WTC11 (cell line): ENCODE measurements around the gene ZFP42. TPM values are rescaled to one million over a fixed set of nuclear protein-coding genes. Genes with fewer than 3 reads are reported as not detected.

Experiments used
- ATAC-seq: fragments of 200-7000 bp; cut with Tn5 transposase; 2 replicates; pipeline ENCODE4 v1.10.0; 2021; ENCODE audit warnings: mild to moderate bottlenecking, moderate library complexity
- CTCF ChIA-PET: fragments of 300-600 bp; sonication (Branson Sonifier 250); formaldehyde crosslinking; loops from one replicate; lab custom pipeline; 2021; ENCODE audit warnings: antibody characterized with exemption; lab: Charles Lee
- POLR2A ChIA-PET: fragments of 350-600 bp; sonication (Branson Sonifier 250); formaldehyde crosslinking; loops from one replicate; lab custom pipeline; 2021; ENCODE audit warnings: antibody characterized with exemption; lab: Charles Lee
- DNase-seq: peaks from one replicate; pipeline ENCODE4 v3.0.0; 2021; ENCODE audit warnings: low spot score
- H3K27ac Mint-ChIP-seq: 2 replicates; pipeline ENCODE4 v1.8.0; 2021; ENCODE audit warnings: mixed read lengths
- H3K27me3 Mint-ChIP-seq: 2 replicates; pipeline ENCODE4 v1.8.0; 2021; ENCODE audit warnings: low read depth, mild to moderate bottlenecking, moderate library complexity, mixed read lengths
- H3K36me3 Mint-ChIP-seq: 2 replicates; pipeline ENCODE4 v1.8.0; 2021; ENCODE audit warnings: mixed read lengths
- H3K4me1 Mint-ChIP-seq: 2 replicates; pipeline ENCODE4 v1.8.0; 2022; ENCODE audit warnings: mixed read lengths
- H3K4me3 Mint-ChIP-seq: 2 replicates; pipeline ENCODE4 v1.8.0; 2021; ENCODE audit warnings: mild to moderate bottlenecking, moderate library complexity, mixed read lengths
- H3K9me3 Mint-ChIP-seq: 2 replicates; pipeline ENCODE4 v1.8.0; 2021; ENCODE audit warnings: mixed read lengths
- ARID4B ChIP-seq: sonication (generic); formaldehyde crosslinking; IDR thresholded peaks from 2 replicates; pipeline ENCODE4 v1.8.0; 2023; ENCODE audit warnings: missing genetic modification reagents, mild to moderate bottlenecking, borderline replicate concordance
- CREB1 ChIP-seq: sonication (generic); formaldehyde crosslinking; IDR thresholded peaks from 2 replicates; pipeline ENCODE4 v1.8.0; 2023; ENCODE audit warnings: mild to moderate bottlenecking, missing genetic modification reagents
- CTCF ChIP-seq: fragments of 200-600 bp; IDR thresholded peaks from 2 replicates; pipeline ENCODE4 v1.8.0; 2022; ENCODE audit warnings: antibody characterized with exemption
- FOXP4 ChIP-seq: sonication (generic); formaldehyde crosslinking; IDR thresholded peaks from 2 replicates; pipeline ENCODE4 v1.8.0; 2022; ENCODE audit warnings: mild to moderate bottlenecking, missing genetic modification reagents
- JAZF1 ChIP-seq: fragments of 250-450 bp; sonication (Bioruptor Pico); IDR thresholded peaks from 2 replicates; pipeline ENCODE4 v1.9.0; 2021; ENCODE audit warnings: moderate library complexity, mild to moderate bottlenecking, inconsistent platforms
- JUN ChIP-seq: sonication (generic); formaldehyde crosslinking; IDR thresholded peaks from 2 replicates; pipeline ENCODE4 v1.8.0; 2023; ENCODE audit warnings: mild to moderate bottlenecking, missing genetic modification reagents
- RELA ChIP-seq: sonication (generic); formaldehyde crosslinking; IDR thresholded peaks from 2 replicates; pipeline ENCODE4 v1.8.1; 2022; ENCODE audit warnings: missing genetic modification reagents, mild to moderate bottlenecking, borderline replicate concordance
- SMAD3 ChIP-seq: sonication (generic); formaldehyde crosslinking; IDR thresholded peaks from 2 replicates; pipeline ENCODE4 v1.8.0; 2022; ENCODE audit warnings: missing genetic modification reagents, mild to moderate bottlenecking, borderline replicate concordance
- TCF7 ChIP-seq: sonication (generic); formaldehyde crosslinking; IDR thresholded peaks from 2 replicates; pipeline ENCODE4 v1.8.0; 2022; ENCODE audit warnings: mild to moderate bottlenecking, low read depth, missing genetic modification reagents, moderate library complexity
- ZBTB43 ChIP-seq: sonication (generic); formaldehyde crosslinking; IDR thresholded peaks from 2 replicates; pipeline ENCODE4 v1.8.1; 2023; ENCODE audit warnings: mild to moderate bottlenecking, missing genetic modification reagents
- ZNF396 ChIP-seq: fragments of 250-450 bp; sonication (Bioruptor Pico); IDR thresholded peaks from 2 replicates; pipeline ENCODE4 v1.8.0; 2021; ENCODE audit warnings: mild to moderate bottlenecking, moderate library complexity, borderline replicate concordance
- total RNA-seq: library from RNA; stranded (reverse); gene quantifications from 3 replicates; pipeline ENCODE4 v1.2.3, GENCODE V29; 2021
- TF ChIP-seq, protein P1 (sequence below): sonication (generic); formaldehyde crosslinking; IDR thresholded peaks from 2 replicates; pipeline ENCODE4 v1.8.0; 2023; ENCODE audit warnings: mild to moderate bottlenecking, missing genetic modification reagents
- TF ChIP-seq, protein P2 (sequence below): fragments of 250-450 bp; sonication (Bioruptor Pico); IDR thresholded peaks from 2 replicates; pipeline ENCODE4 v1.9.0; 2021; ENCODE audit warnings: mild to moderate bottlenecking

The ZFP42 gene
- total RNA-seq, 1 experiment from 2014 or later, result 128 TPM

DNA sequence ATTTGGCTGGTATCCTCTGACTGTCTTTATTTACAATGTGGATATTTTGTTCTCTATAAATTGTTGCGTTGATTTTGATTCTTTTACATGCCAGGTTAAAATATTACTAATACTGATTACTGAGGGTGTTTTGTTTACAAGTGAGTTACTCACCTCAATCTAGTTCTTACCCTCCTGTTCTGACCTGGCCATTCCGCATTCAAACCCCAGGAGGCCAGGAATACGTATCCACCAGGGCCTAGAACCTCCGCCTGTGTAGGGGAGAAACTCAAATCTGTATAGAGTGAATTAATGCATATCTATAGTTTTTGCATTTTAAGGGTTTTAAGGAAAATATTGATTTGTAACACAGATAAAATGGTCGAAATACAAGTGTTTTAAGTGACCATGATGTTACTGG, 2.6 kb upstream of the ZFP42 start (continued):
- no peak for TF ChIP-seq FOXP4 (CRISPR knock-in tag)

DNA sequence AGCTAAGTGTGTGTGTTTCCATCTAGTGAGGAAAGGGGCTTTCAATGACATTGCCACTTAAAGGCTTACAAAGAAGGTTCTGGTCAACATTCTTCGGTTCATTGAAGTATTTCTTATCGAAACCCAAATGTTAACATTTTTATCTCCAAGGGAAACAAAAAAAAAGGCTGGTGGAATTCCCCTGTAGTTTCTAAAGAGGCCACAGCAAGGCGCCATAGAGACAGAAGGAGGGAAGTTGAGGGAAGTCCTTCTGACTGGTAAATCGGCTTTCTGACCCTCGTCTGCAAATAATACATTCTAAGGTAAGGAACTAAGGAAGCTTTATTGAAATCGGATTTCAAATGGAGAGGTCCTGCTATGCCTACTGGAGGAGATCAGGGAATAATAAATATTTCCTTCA, 1.7 kb upstream of the ZFP42 start:
- POLR2A ChIA-PET, result no interaction called here
- peak; percentile 5; the same call in 1 of the 2 replicates for ATAC-seq
- TF ChIP-seq CTCF (0 out of 2 replicates have a peak, but pooled peaks have one; percentile 45), SMAD3 (CRISPR knock-in tag) (no peak)
- TF ChIP-seq, all 79 proteins: peak for 1
- H3K9me3 Mint-ChIP-seq, result peaks cover 7% of the 10 kb centered on the region
- H3K36me3 Mint-ChIP-seq, result peaks cover 32% of the 10 kb centered on the region
- no peaks in the 10 kb centered on the region for H3K27me3 Mint-ChIP-seq
- peak; percentile 78 for DNase-seq
- CTCF ChIA-PET, result interaction anchor here (0.6 to 1.9 kb wide), 8 partner anchors 18 to 464 kb away, joined by 3 to 6 read pairs (median 3); partner anchors contain the start of gene TRIML2
- H3K27ac Mint-ChIP-seq, result peak overlapping the region; percentile 96
- H3K4me3 Mint-ChIP-seq, result no peak overlapping the region; the same call in 1 of the 2 replicates
- peaks cover 26% of the 10 kb centered on the region for H3K4me1 Mint-ChIP-seq

DNA sequence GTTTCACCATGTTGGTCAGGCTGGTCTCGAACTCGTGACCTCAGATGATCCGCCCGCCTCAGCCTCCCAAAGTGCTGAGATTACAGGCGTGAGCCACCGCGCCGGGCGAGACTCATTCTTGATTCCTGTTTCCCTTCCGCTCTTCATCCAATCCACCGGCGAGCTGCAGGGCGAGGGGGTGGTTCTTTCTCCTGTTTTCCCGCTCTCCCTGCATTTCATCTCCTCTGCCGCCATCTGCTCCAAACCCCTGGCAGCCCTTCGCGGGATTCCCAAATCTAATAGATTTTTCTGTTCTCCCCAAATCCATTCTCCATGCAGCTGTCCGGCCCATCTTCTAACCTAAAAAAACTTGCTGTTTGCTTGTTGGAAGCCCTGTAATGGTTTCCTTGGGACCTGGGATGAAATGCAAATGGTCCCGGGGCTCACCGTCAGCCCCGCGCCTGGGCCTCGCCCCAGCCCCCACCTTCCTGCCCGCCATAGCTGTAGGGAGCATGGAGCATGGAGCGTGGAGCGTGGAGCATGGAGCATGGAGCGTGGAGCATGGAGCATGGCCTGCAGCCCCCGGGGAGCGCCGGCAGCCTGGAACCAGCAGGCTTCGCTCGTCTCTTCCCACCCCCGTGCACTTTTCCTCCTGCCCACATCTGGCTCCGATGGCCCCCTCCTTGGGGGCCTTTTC, 1.1 kb downstream of the ZFP42 start:
- H3K36me3 Mint-ChIP-seq, result peaks cover 55% of the 10 kb centered on the region
- peak overlapping the region; percentile 91 for H3K4me3 Mint-ChIP-seq
- POLR2A ChIA-PET, result interaction anchor here (0.9 to 2.9 kb wide), 4 partner anchors 10 to 111 kb away, joined by 3 to 14 read pairs (median 9); no protein-coding TSS in a partner anchor
- ATAC-seq (peak; percentile 16), DNase-seq (peak; percentile 66)
- H3K4me1 Mint-ChIP-seq, result peaks cover 49% of the 10 kb centered on the region
- no peaks in the 10 kb centered on the region; the same call in 1 of the 2 replicates for H3K27me3 Mint-ChIP-seq
- H3K27ac Mint-ChIP-seq, result peak overlapping the region; percentile 98
- H3K9me3 Mint-ChIP-seq, result no peaks in the 10 kb centered on the region
- CTCF ChIA-PET, result no interaction called here
- TF ChIP-seq RELA, result no peak
- no peak for TF ChIP-seq CREB1 (CRISPR knock-in tag)
- no peak for TF ChIP-seq TCF7 (CRISPR knock-in tag)
- TF ChIP-seq JUN (CRISPR knock-in tag), result no peak
- TF ChIP-seq ZNF396, result no peak
- TF ChIP-seq ZBTB43 (CRISPR knock-in tag), result no peak
- no peak for TF ChIP-seq JAZF1
- 0 out of 2 replicates have a peak, but pooled peaks have one; percentile 32 for TF ChIP-seq ARID4B (CRISPR knock-in tag)
- TF ChIP-seq, protein P1, sequence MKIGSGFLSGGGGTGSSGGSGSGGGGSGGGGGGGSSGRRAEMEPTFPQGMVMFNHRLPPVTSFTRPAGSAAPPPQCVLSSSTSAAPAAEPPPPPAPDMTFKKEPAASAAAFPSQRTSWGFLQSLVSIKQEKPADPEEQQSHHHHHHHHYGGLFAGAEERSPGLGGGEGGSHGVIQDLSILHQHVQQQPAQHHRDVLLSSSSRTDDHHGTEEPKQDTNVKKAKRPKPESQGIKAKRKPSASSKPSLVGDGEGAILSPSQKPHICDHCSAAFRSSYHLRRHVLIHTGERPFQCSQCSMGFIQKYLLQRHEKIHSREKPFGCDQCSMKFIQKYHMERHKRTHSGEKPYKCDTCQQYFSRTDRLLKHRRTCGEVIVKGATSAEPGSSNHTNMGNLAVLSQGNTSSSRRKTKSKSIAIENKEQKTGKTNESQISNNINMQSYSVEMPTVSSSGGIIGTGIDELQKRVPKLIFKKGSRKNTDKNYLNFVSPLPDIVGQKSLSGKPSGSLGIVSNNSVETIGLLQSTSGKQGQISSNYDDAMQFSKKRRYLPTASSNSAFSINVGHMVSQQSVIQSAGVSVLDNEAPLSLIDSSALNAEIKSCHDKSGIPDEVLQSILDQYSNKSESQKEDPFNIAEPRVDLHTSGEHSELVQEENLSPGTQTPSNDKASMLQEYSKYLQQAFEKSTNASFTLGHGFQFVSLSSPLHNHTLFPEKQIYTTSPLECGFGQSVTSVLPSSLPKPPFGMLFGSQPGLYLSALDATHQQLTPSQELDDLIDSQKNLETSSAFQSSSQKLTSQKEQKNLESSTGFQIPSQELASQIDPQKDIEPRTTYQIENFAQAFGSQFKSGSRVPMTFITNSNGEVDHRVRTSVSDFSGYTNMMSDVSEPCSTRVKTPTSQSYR (CRISPR knock-in tag), result no peak
- TF ChIP-seq, protein P2, sequence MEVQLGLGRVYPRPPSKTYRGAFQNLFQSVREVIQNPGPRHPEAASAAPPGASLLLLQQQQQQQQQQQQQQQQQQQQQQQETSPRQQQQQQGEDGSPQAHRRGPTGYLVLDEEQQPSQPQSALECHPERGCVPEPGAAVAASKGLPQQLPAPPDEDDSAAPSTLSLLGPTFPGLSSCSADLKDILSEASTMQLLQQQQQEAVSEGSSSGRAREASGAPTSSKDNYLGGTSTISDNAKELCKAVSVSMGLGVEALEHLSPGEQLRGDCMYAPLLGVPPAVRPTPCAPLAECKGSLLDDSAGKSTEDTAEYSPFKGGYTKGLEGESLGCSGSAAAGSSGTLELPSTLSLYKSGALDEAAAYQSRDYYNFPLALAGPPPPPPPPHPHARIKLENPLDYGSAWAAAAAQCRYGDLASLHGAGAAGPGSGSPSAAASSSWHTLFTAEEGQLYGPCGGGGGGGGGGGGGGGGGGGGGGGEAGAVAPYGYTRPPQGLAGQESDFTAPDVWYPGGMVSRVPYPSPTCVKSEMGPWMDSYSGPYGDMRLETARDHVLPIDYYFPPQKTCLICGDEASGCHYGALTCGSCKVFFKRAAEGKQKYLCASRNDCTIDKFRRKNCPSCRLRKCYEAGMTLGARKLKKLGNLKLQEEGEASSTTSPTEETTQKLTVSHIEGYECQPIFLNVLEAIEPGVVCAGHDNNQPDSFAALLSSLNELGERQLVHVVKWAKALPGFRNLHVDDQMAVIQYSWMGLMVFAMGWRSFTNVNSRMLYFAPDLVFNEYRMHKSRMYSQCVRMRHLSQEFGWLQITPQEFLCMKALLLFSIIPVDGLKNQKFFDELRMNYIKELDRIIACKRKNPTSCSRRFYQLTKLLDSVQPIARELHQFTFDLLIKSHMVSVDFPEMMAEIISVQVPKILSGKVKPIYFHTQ (CRISPR knock-in tag), result no peak
